Epidermal melanocyte (primary cell): ENCODE measurements around the gene GOLGA8J.
A peak's percentile ranks its signal among the peaks of the same experiment; 100 is the strongest.
"Not testable (repeated sequence)": the region's sequence is repeated elsewhere in the genome, so short reads cannot be mapped to it uniquely, and the experiment has no call there.

Experiments used
- DNase-seq: peaks from one replicate; pipeline ENCODE4 v3.0.0; 2011; ENCODE audit warnings: low spot score; ENCODE audit not compliant: insufficient read length

The GOLGA8J gene

GRCh38 chr15:30082655-30083054 is at the start of gene GOLGA8J:
Gene GOLGA8J, plus strand, starts transcription at chr15:30082955. Its CDS starts 98 bp downstream, at chr15:30083053.
- DNase-seq: not testable (repeated sequence)

- DNase-seq: no peak
These were observed 49.5 kb upstream of the GOLGA8J start for GRCh38 chr15:30033211-30033610.

- peak; percentile 55 for DNase-seq
These were observed 49.0 kb upstream of the GOLGA8J start for GRCh38 chr15:30033763-30034162.

GRCh38 chr15:30036036-30036703 is 46.6 kb upstream of the GOLGA8J start:
- DNase-seq: no peak

GRCh38 chr15:30038667-30039523 is 43.9 kb upstream of the GOLGA8J start:
- no peak for DNase-seq

GRCh38 chr15:30041868-30042267 is 40.9 kb upstream of the GOLGA8J start:
- DNase-seq: no peak

- DNase-seq: no peak
These were observed 40.2 kb upstream of the GOLGA8J start for GRCh38 chr15:30042556-30042955.

- peak; percentile 42 for DNase-seq
These were observed 39.5 kb upstream of the GOLGA8J start for GRCh38 chr15:30043211-30043655.

- no peak for DNase-seq
These were observed 38.4 kb upstream of the GOLGA8J start for GRCh38 chr15:30044377-30044776.

GRCh38 chr15:30044826-30045225 is 37.9 kb upstream of the GOLGA8J start:
- not testable (repeated sequence) for DNase-seq

GRCh38 chr15:30045248-30046041 is 37.3 kb upstream of the GOLGA8J start:
- DNase-seq: not testable (repeated sequence)

GRCh38 chr15:30046430-30046829 is 36.3 kb upstream of the GOLGA8J start:
- no peak for DNase-seq

- no peak for DNase-seq
These were observed 27.2 kb upstream of the GOLGA8J start for GRCh38 chr15:30055604-30056003.

- DNase-seq: no peak
These were observed 26.6 kb upstream of the GOLGA8J start for GRCh38 chr15:30056166-30056565.

- no peak for DNase-seq
These were observed 23.0 kb upstream of the GOLGA8J start for GRCh38 chr15:30059771-30060170.

- no peak for DNase-seq
These were observed 19.9 kb upstream of the GOLGA8J start for GRCh38 chr15:30062881-30063280.

GRCh38 chr15:30063835-30064546 is 18.8 kb upstream of the GOLGA8J start:
- no peak for DNase-seq

- peak; percentile 55 for DNase-seq
These were observed 17.5 kb upstream of the GOLGA8J start for GRCh38 chr15:30065025-30065801.

GRCh38 chr15:30068326-30068725 is 14.4 kb upstream of the GOLGA8J start:
- DNase-seq: no peak

- no peak for DNase-seq
These were observed 10.1 kb upstream of the GOLGA8J start for GRCh38 chr15:30072630-30073029.
